NCI-H446 treated with DMSO at 0.1 percent for 48 hours (cell line): Measurements from ENCODE around the gene ZBTB6.
"Not testable (repeated sequence)": the region's sequence is repeated elsewhere in the genome, so short reads cannot be mapped to it uniquely, and the experiment has no call there.

Experiments
- DNase-seq: peaks from one replicate; lab custom pipeline; 2025; lab: John Stamatoyannopoulos, UW

The ZBTB6 gene

DNA sequence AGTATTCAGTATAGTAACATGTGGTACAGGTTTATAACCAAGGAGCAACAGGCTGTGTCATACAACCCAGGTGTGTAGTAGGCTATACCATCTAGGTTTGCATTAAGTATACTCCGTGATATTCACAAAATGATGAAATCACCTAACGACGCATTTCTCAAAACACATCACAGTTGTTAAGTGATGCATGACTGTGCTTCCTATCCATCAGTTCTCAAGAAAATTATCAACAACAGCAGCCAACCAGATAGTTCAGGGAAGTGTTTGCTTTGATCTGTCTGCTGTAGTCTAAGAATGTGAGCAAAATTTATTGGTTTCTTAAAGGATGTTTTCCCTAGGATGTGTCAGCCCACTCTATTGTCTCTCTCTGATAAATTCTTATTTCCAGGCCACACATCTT, 10.8 kb upstream of the ZBTB6 start:
- DNase-seq = no peak

DNA sequence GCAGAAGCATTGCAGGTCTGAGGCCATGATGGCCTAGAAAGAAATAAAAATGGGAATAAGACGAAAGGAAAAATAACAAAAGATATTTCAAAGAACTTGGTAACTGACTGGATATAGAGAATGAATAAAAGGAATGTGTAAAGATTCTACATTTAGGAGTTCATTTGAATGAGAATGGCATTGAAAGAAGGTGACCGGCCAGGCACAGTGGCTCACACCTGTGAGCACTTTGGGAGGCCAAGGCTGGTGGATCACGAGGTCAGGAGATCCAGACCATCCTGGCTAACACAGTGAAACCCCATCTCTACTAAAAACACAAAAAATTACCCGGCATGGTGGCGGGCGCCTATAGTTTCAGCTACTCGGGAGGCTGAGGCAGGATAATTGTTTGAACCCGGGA, 9.6 kb upstream of the ZBTB6 start:
- DNase-seq = no peak

DNA sequence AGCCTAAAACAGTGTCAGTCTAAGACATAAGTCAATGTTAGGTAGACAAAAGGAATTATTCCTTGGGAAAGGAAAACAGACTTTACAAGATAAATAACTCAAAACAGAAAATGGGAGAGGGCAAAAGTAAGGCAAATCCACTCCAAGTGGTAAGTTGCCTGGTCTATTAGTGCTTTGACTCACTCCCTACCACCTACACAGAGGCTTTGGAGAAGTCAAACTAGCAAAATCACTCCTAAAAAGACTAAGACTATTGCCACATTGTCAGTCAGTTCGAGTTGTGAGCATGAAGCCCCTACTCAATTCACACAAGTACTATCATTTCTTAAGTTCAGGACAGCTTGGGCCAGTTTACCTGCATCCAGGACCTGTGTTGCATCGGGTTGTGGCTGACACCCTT, 5.2 kb upstream of the ZBTB6 start:
- no peak for DNase-seq

DNA sequence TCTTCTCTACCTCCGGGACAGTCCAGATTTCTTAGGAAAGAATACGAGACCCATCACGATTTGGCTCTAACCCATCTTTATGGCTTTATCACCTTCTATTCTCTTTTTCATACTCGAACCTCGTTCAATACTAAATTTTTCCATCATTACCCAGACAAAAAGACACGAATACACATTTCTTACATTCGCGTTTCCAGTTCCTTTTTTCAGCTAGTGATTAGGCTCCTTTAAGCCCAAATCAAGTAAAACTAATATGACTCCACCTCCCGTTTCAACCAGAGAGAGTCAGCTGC, 506 bp downstream of the ZBTB6 start:
- no peak for DNase-seq

DNA sequence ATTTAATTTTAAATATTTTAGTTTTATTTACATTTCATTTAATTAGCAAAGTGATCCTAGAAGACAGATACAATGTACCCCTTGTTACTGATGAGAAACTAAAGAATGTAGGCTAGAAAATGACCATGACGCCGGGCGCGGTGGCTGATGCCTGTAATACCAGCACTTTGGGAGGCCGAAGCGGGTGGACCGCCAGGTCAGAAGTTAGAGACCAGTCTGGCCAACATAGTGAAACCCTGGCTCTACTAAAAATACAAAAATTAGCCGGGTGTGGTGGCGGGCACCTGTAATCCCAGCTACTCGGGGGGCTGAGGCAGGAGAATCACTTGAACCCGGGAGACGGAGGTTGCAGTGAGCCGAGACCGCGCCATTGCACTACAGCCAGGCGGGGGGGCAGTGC, 7.0 kb downstream of the ZBTB6 start:
- DNase-seq = not testable (repeated sequence)

DNA sequence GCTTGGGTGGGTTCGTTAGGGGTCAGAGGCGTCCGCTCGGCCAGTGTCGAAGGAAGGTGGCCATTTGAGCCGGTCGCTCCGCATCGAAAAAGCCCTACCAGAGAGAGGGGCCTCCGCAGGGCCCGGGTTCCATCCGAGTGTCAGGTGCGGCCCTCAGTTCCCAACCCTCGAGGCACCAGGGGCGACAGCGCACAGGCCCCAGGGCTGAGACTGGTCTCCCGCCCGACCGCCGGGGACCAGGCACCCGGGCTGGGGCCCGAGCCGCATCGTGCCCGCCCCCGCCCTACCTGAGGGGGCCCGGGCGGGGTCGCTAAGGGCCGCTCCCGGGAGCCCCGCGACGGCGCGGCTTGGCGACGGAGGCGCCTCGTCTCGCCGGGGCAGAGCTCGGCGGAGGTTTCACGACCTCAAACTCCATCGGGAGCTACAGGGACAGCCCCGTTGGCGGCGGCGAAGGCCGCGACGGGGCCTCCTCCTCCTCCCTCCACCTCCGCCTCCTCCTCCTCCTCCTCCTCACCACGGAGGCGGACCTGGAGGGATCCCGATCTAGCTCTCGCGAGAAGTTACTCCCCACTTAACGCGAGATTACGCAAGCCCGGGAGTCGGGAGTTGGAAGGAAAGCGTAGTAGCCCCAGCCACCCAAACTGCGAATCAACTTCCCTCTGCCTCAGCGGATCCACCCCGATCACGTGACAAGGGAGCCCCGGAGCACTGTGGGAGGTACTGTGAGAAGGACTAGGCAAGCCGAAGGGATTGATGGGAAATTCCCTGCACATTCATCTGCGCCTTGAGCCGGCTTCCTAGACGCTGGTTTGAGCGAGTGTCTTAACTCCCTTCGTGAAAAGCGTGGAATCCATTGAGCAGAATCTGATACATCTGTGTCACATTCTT, 8.1 kb downstream of the ZBTB6 start, which contains the start of gene RC3H2:
Gene RC3H2 (minus strand): TSS at position 537 of the 888 bp plus-strand sequence. CDS start 7,850 bp downstream, outside the sequence.
- peak; percentile 96 for DNase-seq

DNA sequence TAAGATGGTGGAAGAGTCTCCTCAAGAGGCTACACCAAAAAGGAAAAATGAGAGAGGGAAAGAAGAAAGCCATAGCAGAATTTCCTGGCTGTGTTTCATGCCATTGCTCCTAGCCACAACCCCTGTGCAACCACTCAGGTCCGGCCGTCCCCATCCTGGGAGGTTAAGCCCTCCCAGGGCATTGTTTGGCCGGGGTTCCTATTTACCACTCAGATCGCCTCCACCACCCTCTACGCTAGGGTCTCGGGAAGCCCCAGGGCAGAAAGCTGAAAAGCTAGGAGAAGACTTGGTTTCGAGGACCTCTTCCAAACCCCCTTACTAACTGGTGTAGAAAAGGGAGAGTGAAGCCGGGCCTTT, 8.7 kb downstream of the ZBTB6 start:
- DNase-seq = no peak

DNA sequence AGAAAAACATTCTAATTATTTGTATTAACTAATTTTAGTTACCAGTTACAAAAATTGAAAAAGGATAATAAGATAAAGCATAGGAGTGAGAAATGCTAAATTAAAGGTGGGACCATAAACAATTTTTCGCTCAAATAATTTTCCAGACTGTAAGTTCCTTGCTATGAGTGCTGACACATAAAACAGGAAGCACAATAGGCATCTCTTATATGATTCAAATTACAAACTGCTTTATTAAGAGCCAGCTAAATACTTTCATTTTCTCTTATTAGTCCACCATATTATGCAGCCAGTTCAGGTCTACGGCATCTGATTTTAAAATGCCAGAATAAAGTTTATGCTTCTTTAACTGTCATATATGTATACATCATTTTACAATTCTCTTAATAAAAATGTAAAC, 12.3 kb downstream of the ZBTB6 start:
- no peak for DNase-seq

DNA sequence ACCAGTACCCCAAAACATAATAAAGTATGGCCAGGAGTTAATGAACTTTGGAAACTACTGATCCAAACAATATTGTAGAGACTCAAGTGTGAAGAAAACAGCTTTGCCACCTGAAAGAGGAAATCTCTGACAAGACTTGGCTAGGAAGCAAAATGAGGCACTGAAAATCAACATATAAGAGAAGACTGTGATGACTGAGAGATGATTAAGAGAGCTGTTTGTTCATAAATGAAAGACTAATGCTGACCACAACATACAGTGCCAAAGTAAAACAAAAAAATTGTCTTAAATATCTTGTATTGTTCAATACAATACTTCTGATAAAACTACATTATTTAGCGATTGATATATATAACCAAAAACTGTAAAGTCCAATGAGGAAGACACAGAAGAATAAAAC, 15.2 kb downstream of the ZBTB6 start:
- no peak for DNase-seq

DNA sequence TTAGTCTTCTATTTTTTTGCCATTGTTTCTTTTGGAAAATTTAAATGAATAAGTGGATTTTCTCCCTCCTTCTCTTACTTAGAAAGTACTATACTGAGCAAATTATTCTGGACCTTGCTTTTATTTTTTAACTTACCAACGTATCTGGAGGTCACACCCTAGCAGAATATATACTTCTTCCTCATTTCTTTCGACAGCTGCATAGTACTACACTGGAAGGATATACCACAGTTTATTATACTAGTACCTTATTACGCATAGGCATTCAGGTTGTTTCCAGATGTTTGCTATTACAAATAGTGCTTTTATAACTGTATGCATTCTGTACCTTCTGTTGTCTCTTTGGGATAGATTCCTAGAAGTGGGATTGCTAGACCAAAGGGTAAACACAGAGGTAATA, 24.6 kb downstream of the ZBTB6 start:
- no peak for DNase-seq

DNA sequence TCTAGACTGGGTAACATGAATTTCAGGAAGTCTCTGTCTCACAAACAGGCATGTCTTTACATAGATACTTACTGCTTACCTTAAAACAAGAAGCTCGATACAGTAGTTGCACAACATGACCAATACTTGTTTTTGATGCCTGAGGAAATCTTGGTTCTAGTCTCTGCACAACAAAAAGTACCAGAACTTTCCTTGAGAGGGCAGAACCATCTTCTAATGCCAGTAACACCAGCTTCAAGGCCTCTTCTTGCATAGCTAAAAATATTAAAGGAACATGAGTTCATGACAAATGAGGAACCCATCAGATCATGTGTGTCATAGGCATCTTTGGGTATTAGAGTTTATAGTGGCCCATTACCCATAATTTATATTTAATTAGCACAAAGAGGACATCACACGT, 30.0 kb downstream of the ZBTB6 start:
- no peak for DNase-seq

DNA sequence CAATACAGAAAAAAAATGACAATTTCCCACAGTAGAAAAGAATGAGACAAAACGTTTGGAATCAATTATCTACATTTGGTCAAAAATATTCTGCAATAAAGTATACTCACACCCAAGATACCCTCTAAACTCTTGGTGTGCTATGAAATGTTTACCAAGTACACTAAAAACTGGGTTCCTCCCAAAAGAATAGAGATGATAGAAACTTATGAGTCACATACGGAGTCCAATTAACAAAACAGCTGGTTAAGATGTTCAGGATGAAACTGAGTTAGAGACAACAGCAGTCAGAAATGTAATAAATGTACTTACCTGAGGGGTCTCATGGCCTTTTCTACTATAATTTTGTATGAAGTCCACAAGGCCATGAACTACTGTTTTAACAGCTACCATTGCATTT, 33.7 kb downstream of the ZBTB6 start:
- DNase-seq = no peak

DNA sequence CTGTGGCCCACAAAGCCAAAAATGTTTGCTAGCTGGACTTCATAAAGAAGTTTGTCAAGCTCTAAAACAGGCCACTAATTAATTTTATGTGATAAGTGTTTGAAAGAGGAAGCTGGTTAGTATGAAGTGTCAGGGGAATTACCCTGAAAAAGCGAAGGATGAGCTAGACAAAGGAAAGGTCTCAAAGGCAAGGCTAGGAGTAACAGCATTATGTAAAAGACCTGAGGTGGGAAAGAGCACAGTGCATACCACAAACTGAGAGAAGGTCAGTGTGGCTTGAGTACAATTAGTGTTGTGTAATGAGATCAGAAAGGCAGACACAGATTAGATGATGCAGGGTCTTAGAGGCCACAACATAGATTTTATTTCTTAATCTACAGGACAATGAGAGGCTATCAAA, 37.6 kb downstream of the ZBTB6 start:
- no peak for DNase-seq

DNA sequence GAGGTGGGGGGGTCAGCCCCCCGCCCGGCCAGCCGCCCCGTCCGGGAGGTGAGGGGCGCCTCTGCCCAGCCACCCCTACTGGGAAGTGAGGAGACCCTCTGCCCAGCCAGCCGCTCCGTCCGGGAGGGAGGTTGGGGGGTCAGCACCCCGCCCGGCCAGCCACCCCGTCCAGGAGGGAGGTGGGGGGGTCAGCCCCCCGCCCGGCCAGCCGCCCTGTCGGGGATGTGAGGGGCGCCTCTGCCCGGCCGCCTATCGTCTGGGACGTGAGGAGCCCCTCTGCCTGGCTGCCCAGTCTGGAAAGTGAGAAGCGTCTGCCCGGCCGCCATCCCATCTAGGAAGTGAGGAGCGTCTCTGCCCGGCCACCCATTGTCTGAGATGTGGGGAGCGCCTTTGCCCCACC, 45.8 kb downstream of the ZBTB6 start:
- DNase-seq = not testable (repeated sequence)

DNA sequence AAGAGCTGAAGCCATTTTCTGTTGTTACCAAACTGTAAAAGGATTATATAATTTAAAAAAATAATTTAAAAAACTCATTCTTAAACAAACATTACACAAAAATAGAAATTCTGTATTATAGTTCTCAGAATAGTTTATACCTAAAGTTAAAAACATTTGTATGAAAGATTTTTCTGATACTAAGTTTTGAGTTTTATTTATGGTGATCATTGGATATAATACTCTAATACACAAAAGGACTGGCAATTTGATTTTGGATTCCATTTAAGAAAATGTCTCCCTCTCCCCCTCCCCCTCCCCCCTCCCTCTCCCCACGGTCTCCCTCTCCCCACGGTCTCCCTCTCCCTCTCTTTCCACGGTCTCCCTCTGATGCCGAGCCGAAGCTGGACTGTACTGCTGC, 47.0 kb downstream of the ZBTB6 start:
- no peak for DNase-seq

DNA sequence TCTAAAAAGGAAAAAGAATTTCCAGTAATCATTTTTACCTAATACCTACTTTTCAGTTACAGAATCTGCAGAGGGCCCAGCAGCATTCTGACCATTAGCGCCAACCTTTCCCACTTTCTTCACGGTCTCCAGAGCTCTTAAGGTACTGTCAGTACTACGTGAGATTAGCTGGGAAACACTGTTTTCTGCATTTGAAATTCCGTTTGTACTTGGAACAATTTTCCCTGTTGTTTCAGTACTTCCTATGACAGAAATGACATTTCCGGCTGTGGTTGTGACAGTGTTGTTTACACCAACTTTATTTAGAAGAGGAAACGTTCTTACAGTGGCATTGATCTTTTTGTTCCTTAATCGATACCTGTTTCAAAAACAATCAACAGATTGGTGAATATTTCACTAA, 47.8 kb downstream of the ZBTB6 start:
- DNase-seq = no peak

DNA sequence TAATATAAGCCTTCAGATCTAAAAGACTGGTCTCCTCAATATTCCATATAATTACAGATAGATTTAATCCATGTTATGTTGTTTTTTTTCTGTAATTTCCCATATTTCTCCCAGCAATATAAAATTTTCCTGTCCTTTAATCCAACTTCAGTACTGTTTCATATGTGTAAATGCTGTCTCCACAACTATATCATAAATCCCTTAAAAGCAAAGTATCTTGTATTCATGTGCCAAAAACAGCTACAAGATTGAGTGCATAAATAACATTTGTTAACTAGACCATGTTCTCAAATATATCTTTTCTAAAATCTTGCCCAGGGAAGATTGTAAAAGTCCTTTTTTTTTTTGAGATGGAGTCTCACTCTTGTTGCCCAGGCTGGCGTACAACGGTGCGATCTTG, 49.7 kb downstream of the ZBTB6 start:
- no peak for DNase-seq

DNA sequence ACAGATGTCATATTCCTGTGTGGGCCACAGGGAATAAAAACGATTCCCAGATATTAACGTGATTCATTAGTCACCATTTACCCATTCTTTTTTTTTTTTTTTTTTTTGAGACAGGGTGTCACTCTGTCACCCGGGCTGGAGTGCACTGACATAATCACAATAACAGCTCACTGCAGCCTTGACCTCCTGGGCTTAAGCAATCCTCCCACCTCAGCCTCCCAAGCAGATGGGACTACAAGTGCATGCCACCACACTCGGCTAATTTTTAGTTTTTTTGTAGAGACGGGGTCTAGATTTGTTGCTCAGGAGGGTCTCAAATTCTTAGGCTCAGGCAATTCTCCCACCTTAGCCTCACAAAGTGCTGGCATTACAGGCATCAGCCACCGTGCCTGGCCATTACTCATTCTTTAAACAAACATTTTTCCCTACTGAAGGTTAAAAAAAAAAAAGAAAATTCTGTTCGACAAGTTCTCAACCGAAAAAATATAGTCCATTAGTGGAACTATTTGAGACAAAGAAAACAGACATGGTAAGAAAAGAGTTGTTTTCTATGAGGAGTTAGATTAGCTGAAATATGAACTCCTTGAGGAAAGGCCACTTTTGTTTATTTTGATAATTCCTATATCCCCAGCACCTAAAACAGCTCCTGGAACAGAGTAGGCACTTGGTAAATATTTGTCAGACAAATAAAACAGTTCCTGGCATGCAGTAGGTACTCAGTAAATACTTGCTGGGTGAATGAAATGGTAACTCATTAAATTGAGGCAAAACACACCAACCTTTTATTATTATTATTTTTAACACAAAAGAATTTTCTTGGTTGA, 52.6 kb downstream of the ZBTB6 start:
- no peak for DNase-seq
